ENCODE results near the gene SEPTIN3.

SEPTIN3 gene

GRCh38 chr22:41966225-41966606, 3.0 kb upstream of the SEPTIN3 start:
- TF ChIP-seq GABPA (IDR thresholded peaks at IDR 0.05; ENCODE audit: low read depth) (no peak), REST (IDR thresholded peaks at IDR 0.05; ENCODE audit: insufficient replicate concordance, low read depth) (no peak), CTCF (IDR thresholded peaks at IDR 0.05; ENCODE audit: insufficient read depth, low read length) (no peak), SPI1 (IDR thresholded peaks at IDR 0.05; ENCODE audit: borderline replicate concordance, low read depth) (no peak), POLR2AphosphoS5 (IDR thresholded peaks at IDR 0.05; ENCODE audit: low read depth) (no peak)
- no peak overlapping the region for H3K27ac ChIP-seq (replicated peaks)
- no peak for DNase-seq (ENCODE audit: low read depth in 1 of 2, low spot score in 1 of 2)
- H3K27me3 ChIP-seq (ENCODE audit: insufficient read depth, poor library complexity, severe bottlenecking) = no peaks in the 10 kb centered on the region
- no peak overlapping the region for H3K4me3 ChIP-seq (replicated peaks; ENCODE audit: insufficient read depth, low read length)

- TF ChIP-seq SPI1 (IDR thresholded peaks at IDR 0.05; ENCODE audit: borderline replicate concordance, low read depth) = no peak
- no peak for TF ChIP-seq GABPA (IDR thresholded peaks at IDR 0.05; ENCODE audit: low read depth)
- TF ChIP-seq CTCF (IDR thresholded peaks at IDR 0.05; ENCODE audit: insufficient read depth, low read length) = peak; percentile 23
- TF ChIP-seq REST (IDR thresholded peaks at IDR 0.05; ENCODE audit: insufficient replicate concordance, low read depth) = no peak
- no peak for TF ChIP-seq POLR2AphosphoS5 (IDR thresholded peaks at IDR 0.05; ENCODE audit: low read depth)
- Histone ChIP-seq H3K4me3 (replicated peaks; ENCODE audit: insufficient read depth, low read length) (no peak overlapping the region), H3K27ac (replicated peaks) (no peak overlapping the region), H3K27me3 (ENCODE audit: insufficient read depth, poor library complexity, severe bottlenecking) (no peaks in the 10 kb centered on the region)
- peak; percentile 70 to 74 for DNase-seq (ENCODE audit: low read depth in 1 of 2, low spot score in 1 of 2)
Measured at GRCh38 chr22:41966607-41967240, 2.5 kb upstream of the SEPTIN3 start.

- Histone ChIP-seq H3K27me3 (ENCODE audit: insufficient read depth, poor library complexity, severe bottlenecking) (no peaks in the 10 kb centered on the region), H3K27ac (replicated peaks) (no peak overlapping the region), H3K4me3 (replicated peaks; ENCODE audit: insufficient read depth, low read length) (no peak overlapping the region)
- TF ChIP-seq REST (IDR thresholded peaks at IDR 0.05; ENCODE audit: insufficient replicate concordance, low read depth) (no peak), CTCF (IDR thresholded peaks at IDR 0.05; ENCODE audit: insufficient read depth, low read length) (no peak), GABPA (IDR thresholded peaks at IDR 0.05; ENCODE audit: low read depth) (no peak), SPI1 (IDR thresholded peaks at IDR 0.05; ENCODE audit: borderline replicate concordance, low read depth) (no peak), POLR2AphosphoS5 (IDR thresholded peaks at IDR 0.05; ENCODE audit: low read depth) (no peak)
- no peak for DNase-seq (ENCODE audit: low read depth in 1 of 2, low spot score in 1 of 2)
Measured at GRCh38 chr22:41968601-41969000, 642 bp upstream of the SEPTIN3 start.

Measured in HL-60 (cell line).